Keratinocyte (primary cell): ENCODE measurements around the gene GRIK2.

ENCODE experiments used
- EZH2 ChIP-seq: IDR thresholded peaks from one replicate; pipeline ENCODE4 v1.6.1; 2012; ENCODE audit warnings: inconsistent platforms, mild to moderate bottlenecking, low read length, moderate library complexity
- TF ChIP-seq, protein P1 (sequence below), 3 experiments: IDR thresholded peaks in 1 of 3; conservative IDR thresholded peaks in 1 of 3; optimal IDR thresholded peaks in 1 of 3; 2 replicates in 2 of 3; 3 replicates in 1 of 3; pipeline versions ENCODE3 to v1.5.1; 2011; ENCODE audit warnings: low read length in 3 of 3, mild to moderate bottlenecking in 3 of 3, moderate library complexity in 2 of 3, control low read depth in 1 of 3, inconsistent platforms in 1 of 3; ENCODE audit not compliant: insufficient read depth in 2 of 3; ENCODE audit errors: extremely low read depth in 1 of 3

GRCh38 chr6:101398716-101399615, 5.5 kb downstream of the GRIK2 start:
- TF ChIP-seq, protein P1, sequence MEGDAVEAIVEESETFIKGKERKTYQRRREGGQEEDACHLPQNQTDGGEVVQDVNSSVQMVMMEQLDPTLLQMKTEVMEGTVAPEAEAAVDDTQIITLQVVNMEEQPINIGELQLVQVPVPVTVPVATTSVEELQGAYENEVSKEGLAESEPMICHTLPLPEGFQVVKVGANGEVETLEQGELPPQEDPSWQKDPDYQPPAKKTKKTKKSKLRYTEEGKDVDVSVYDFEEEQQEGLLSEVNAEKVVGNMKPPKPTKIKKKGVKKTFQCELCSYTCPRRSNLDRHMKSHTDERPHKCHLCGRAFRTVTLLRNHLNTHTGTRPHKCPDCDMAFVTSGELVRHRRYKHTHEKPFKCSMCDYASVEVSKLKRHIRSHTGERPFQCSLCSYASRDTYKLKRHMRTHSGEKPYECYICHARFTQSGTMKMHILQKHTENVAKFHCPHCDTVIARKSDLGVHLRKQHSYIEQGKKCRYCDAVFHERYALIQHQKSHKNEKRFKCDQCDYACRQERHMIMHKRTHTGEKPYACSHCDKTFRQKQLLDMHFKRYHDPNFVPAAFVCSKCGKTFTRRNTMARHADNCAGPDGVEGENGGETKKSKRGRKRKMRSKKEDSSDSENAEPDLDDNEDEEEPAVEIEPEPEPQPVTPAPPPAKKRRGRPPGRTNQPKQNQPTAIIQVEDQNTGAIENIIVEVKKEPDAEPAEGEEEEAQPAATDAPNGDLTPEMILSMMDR (optimal IDR thresholded peaks at IDR 0.05 in 1 of 3, IDR thresholded peaks at IDR 0.05 in 1 of 3, conservative IDR thresholded peaks at IDR 0.05 in 1 of 3; ENCODE audit: extremely low read depth in 1 of 3, insufficient read depth in 2 of 3, low read length in 3 of 3): no peak
- no peak for TF ChIP-seq EZH2
